NCI-H2227 (cell line): Measurements from ENCODE around the gene TAX1BP3.

Source experiments
- DNase-seq: peaks from one replicate; lab custom pipeline; 2025; ENCODE audit not compliant: unreplicated experiment; lab: John Stamatoyannopoulos, UW

Gene TAX1BP3

GRCh38 chr17:3659541-3660111 lies 8.8 kb downstream of the TAX1BP3 start:
- no peak for DNase-seq

DNA sequence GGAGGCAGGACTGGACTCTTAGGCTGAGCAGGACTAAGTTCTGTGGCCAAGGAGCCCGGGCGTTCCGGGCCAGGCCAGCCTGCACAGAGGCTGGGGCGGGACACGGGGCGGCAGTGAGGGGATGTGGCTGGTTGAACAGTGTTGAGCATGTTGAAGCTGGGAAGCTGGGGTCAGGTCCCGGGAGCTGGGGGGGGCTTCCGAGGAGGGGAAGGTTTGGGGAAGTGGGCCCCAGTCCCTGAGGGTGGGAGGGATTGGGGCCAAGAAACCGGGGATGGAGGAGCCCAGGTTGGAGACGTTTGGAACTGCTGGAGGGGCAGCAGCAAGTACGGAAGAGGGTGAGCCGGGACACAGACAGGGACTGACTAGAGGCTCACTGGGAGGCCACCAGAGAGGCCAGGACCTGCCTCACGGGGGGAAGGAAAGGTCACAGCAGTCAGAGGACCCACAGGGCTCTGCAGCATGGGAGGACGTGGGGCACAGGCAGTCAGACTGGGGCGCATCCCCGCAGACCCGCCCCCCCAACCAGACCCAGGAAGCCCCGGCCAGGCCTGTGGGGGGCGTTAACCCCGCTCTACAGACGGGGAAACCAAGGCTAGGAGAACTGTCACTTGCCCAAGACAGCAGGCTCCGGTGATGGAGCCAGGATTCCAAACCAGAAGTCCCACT lies 9.5 kb downstream of the TAX1BP3 start:
- no peak for DNase-seq

DNA sequence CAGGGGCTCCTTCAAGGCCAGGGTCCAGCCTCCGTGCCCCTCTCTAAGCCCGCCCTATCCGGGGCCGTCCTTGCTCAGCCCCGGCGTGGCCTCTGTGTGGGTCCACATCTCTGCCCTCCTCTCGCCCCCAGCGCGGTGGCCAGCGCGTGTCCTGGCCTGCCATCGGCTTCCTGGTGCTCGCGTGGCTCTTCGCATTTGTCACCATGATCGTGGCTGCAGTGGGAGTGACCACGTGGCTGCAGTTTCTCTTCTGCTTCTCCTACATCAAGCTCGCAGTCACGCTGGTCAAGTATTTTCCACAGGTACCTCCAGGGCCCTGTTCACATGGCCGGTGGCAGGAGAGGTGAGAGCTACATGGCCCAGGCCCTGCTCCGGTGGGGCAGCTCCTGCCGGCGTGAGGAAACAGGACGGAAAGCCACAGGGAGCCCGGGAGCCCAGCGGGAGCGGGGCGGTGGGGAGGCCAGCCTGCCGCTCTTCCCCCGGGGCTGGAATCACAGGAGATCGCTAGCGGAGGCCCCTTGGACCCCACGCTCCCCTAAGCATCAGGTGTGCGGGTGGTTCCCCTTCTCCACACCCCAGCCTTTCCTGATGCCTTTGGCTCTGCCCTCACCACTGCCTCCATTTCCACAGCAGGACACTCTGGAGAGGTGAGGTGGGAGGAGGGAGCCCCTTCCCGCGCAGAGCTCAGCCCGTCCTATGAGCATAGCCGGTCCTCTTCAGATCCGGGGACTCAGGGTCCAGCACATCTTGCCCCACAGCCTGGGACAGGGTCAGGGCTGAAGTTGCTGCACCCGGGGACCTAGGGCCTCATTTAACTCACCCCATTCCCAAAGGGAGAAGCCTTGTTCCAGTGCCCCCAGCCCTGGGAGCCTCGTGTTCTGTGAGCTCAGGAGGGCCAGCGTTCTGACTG lies 10.2 kb downstream of the TAX1BP3 start:
- no peak for DNase-seq

- no peak for DNase-seq
Observed at GRCh38 chr17:3657588-3657869, 10.8 kb downstream of the TAX1BP3 start.

DNA sequence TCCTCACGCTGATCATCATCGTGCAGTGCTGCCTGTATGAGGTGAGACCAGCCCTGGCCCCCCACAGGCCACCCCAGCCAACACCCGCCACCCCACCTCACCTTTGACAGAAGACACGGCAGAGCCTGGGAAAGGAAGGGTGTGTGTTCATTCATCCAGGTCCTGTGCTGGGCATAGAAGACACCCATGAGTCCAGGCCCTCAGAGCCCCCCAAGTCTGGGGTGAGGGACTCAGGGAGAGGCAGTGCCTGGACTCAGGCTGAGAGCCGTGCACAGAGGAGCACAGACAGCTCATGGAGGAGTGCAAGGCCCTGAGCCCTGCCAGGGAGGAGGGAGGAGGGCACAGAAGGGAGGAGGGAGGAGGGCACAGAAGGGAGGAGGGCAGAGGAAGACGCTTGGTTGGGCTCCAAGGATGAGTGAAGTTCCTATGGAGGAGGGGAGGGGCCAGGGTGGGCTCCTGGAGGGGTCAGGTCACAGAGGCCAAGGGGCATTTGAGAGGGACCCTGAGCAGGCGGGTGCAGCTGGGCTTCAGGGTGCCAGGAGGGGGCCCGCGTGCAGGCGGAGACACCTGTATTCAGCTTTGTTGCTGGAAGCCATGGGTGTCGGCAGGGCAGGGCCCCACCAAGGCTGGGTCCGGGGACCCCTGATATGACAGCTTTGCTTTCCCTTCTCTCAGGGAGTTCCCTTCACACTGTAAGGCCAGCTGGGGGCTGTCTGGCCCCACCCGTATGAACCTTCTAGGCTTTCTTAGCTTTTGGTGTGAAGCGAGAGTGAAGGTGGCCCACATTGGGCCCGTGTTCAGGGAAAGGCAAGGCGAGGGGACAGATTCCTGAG lies 11.4 kb downstream of the TAX1BP3 start:
- no peak for DNase-seq

DNA sequence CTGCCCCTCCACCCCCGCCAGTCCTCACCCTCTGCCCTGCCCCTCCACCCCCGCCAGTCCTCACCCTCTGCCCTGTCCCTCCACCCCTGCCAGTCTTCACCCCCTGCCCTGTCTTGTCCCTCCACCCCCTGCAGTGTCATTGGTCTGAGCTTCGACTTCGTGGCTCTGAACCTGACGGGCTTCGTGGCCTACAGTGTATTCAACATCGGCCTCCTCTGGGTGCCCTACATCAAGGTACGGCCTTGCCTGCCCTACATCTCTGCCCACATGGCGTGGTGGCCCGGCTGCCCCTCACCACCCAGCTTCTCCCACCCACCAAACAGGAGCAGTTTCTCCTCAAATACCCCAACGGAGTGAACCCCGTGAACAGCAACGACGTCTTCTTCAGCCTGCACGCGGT lies 12.0 kb downstream of the TAX1BP3 start:
- no peak for DNase-seq

- no peak for DNase-seq
Observed at GRCh38 chr17:3655766-3656165, 12.6 kb downstream of the TAX1BP3 start.

GRCh38 chr17:3647769-3648555 lies 20.4 kb downstream of the TAX1BP3 start:
- peak; percentile 25 for DNase-seq

GRCh38 chr17:3647251-3647650 lies 21.1 kb downstream of the TAX1BP3 start:
- DNase-seq: no peak

- no peak for DNase-seq
Observed at GRCh38 chr17:3645310-3645709, 23.1 kb downstream of the TAX1BP3 start.

GRCh38 chr17:3643889-3644349 lies 24.5 kb downstream of the TAX1BP3 start:
- no peak for DNase-seq

GRCh38 chr17:3641717-3642486 lies 26.5 kb downstream of the TAX1BP3 start:
- DNase-seq: no peak

GRCh38 chr17:3641014-3641413 lies 27.4 kb downstream of the TAX1BP3 start:
- no peak for DNase-seq

- no peak for DNase-seq
Observed at GRCh38 chr17:3639981-3640596, 28.3 kb downstream of the TAX1BP3 start.

DNA sequence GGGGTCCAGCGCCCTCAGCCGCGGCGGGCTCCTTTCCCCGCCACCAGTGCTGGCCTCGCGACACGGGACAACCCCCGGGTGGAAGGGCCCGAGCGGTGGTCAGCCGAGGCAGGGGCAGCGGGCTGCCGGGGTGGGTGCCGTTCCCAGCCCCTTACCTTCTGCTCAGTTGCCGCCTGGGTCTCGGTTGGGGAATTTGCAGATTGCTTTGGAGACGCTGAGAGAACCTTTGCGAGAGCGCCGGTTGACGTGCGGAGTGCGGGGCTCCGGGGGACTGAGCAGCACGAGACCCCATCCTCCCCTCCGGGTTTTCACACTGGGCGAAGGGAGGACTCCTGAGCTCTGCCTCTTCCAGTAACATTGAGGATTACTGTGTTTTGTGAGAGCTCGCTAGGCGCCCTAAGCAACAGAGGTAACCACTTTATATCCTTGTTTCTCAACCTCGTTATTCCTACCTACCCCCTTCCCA lies 31.4 kb downstream of the TAX1BP3 start:
- DNase-seq: no peak

- peak; percentile 95 for DNase-seq
Observed at GRCh38 chr17:3636154-3636907, 32.0 kb downstream of the TAX1BP3 start, which contains the start of the genes CTNS and SHPK. Gene CTNS, plus strand, starts transcription at chr17:3636760. Its CDS starts 3,447 bp downstream, at chr17:3640207. Gene SHPK, minus strand, starts transcription at chr17:3636250. Its CDS starts 31 bp downstream, at chr17:3636219.

GRCh38 chr17:3635474-3636153 lies 32.8 kb downstream of the TAX1BP3 start:
- no peak for DNase-seq

- no peak for DNase-seq
Observed at GRCh38 chr17:3632287-3632686, 36.1 kb downstream of the TAX1BP3 start.
